IMR-90 (cell line): ENCODE data around the gene DNAJC6.

Experiments used
- BHLHE40 ChIP-seq: fragments of 150-350 bp; IDR thresholded peaks from 2 replicates; pipeline ENCODE4 v1.6.1; 2016; ENCODE audit warnings: mild to moderate bottlenecking, low read depth, low read length
- CEBPB ChIP-seq: IDR thresholded peaks from 2 replicates; pipeline ENCODE4 v1.6.1; 2012; ENCODE audit warnings: low read depth, low read length, improper control_type of control experiment
- CTCF ChIP-seq: conservative IDR thresholded peaks from 2 replicates; pipeline ENCODE4 v1.5.1; 2012; ENCODE audit warnings: mild to moderate bottlenecking, low read depth, low read length, improper control_type of control experiment
- MAZ ChIP-seq: IDR thresholded peaks from 2 replicates; pipeline ENCODE4 v1.6.1; 2012; ENCODE audit warnings: low read depth, mild to moderate bottlenecking, low read length, improper control_type of control experiment, moderate library complexity, borderline replicate concordance
- MXI1 ChIP-seq: IDR thresholded peaks from 2 replicates; pipeline ENCODE4 v1.6.1; 2012; ENCODE audit warnings: low read depth, mild to moderate bottlenecking, low read length, moderate library complexity, borderline replicate concordance
- POLR2A ChIP-seq: IDR thresholded peaks from 2 replicates; pipeline ENCODE4 v1.6.1; 2012; ENCODE audit warnings: mild to moderate bottlenecking, low read depth, low read length

- TF ChIP-seq CTCF (no peak), MXI1 (no peak), POLR2A (no peak), CEBPB (no peak), BHLHE40 (no peak), MAZ (no peak)
Observed at GRCh38 chr1:65393928-65394327, 84.6 kb downstream of the DNAJC6 start.
